Mesenchymal stem cell (in vitro differentiated cells and primary cell): ENCODE results near the gene USP6NL.
A peak's percentile ranks its signal among the peaks of the same experiment; 100 is the strongest.

Experiments
- DNase-seq: peaks from one replicate; pipeline ENCODE4 v3.0.0-alpha.2; 2013
- H2AFZ ChIP-seq: one replicate; pipeline ENCODE4 v1.6.1; 2013; ENCODE audit warnings: low read depth, mild to moderate bottlenecking, control low read depth, inconsistent platforms, low read length, moderate library complexity
- H2AK5ac ChIP-seq: 2 replicates; pipeline ENCODE4 v1.6.1; 2013; ENCODE audit warnings: low read length, moderate library complexity, mild to moderate bottlenecking, inconsistent platforms; ENCODE audit not compliant: severe bottlenecking
- H2BK120ac ChIP-seq: one replicate; pipeline ENCODE4 v1.6.1; 2013; ENCODE audit warnings: low read depth, mild to moderate bottlenecking, inconsistent platforms, low read length, moderate library complexity
- H2BK12ac ChIP-seq, 2 experiments: one replicate each; pipeline ENCODE4 v1.6.1; 2013; ENCODE audit warnings: inconsistent platforms in 2 of 2, low read length in 2 of 2, mild to moderate bottlenecking in 2 of 2, moderate library complexity in 2 of 2, control low read depth in 1 of 2
- H2BK15ac ChIP-seq: one replicate; pipeline ENCODE4 v1.6.1; 2013; ENCODE audit warnings: mild to moderate bottlenecking, low read depth, inconsistent platforms; ENCODE audit not compliant: poor library complexity, severe bottlenecking
- H2BK5ac ChIP-seq: 2 replicates; pipeline ENCODE4 v1.6.1; 2013; ENCODE audit warnings: low read depth, mild to moderate bottlenecking, low read length, control low read depth, inconsistent platforms; ENCODE audit not compliant: poor library complexity, severe bottlenecking
- H3K14ac ChIP-seq, 2 experiments: one replicate each; pipeline ENCODE4 v1.6.1; 2013; ENCODE audit warnings: inconsistent platforms in 2 of 2, low read length in 2 of 2, control low read depth in 1 of 2, mild to moderate bottlenecking in 1 of 2, moderate library complexity in 1 of 2
- H3K18ac ChIP-seq, 2 experiments: one replicate each; pipeline ENCODE4 v1.6.1; 2013; ENCODE audit warnings: inconsistent platforms in 2 of 2, low read length in 2 of 2, control low read depth in 1 of 2, low read depth in 1 of 2, mild to moderate bottlenecking in 1 of 2
- H3K23ac ChIP-seq, 2 experiments: one replicate each; pipeline ENCODE4 v1.6.1; 2013; ENCODE audit warnings: inconsistent platforms in 2 of 2, low read length in 2 of 2, mild to moderate bottlenecking in 2 of 2, moderate library complexity in 2 of 2, control low read depth in 1 of 2
- H3K27ac ChIP-seq: 2 replicates; pipeline ENCODE4 v1.5.1; 2013; ENCODE audit warnings: mild to moderate bottlenecking, moderate library complexity, low read length, control low read depth, inconsistent platforms; ENCODE audit not compliant: poor library complexity, severe bottlenecking
- H3K27me3 ChIP-seq, 2 experiments: 2 replicates each; pipeline versions ENCODE4 v1.6.1 to v1.7.0; 2013; ENCODE audit warnings: low read length in 2 of 2, mild to moderate bottlenecking in 2 of 2, moderate library complexity in 2 of 2, control low read depth in 1 of 2, inconsistent platforms in 1 of 2; ENCODE audit not compliant: control insufficient read depth in 1 of 2, insufficient read depth in 1 of 2
- H3K36me3 ChIP-seq, 2 experiments: 2 replicates each; pipeline versions ENCODE4 v1.6.1 to v1.7.0; 2013; ENCODE audit warnings: low read length in 2 of 2, control low read depth in 1 of 2, inconsistent platforms in 1 of 2, low read depth in 1 of 2, mild to moderate bottlenecking in 1 of 2; ENCODE audit not compliant: insufficient read depth in 2 of 2, control insufficient read depth in 1 of 2
- H3K4ac ChIP-seq, 2 experiments: one replicate each; pipeline ENCODE4 v1.6.1; 2013; ENCODE audit warnings: inconsistent platforms in 2 of 2, low read length in 2 of 2, mild to moderate bottlenecking in 2 of 2, moderate library complexity in 2 of 2, control low read depth in 1 of 2, low read depth in 1 of 2
- H3K4me1 ChIP-seq: 2 replicates; pipeline ENCODE4 v1.6.1; 2013; ENCODE audit warnings: low read depth, low read length, control low read depth; ENCODE audit not compliant: control insufficient read depth, insufficient read depth
- H3K4me2 ChIP-seq: 2 replicates; pipeline ENCODE4 v1.6.1; 2013; ENCODE audit warnings: low read length, mild to moderate bottlenecking, inconsistent platforms; ENCODE audit not compliant: poor library complexity, severe bottlenecking
- H3K4me3 ChIP-seq, 2 experiments: 2 replicates each; pipeline versions ENCODE4 v1.5.1 to v1.7.0; 2013; ENCODE audit warnings: low read length in 2 of 2, mild to moderate bottlenecking in 2 of 2, control low read depth in 1 of 2, low read depth in 1 of 2; ENCODE audit not compliant: insufficient read depth in 1 of 2
- H3K79me1 ChIP-seq: replicated peaks from 2 replicates; pipeline ENCODE4 v1.6.1; 2013; ENCODE audit warnings: mild to moderate bottlenecking, control low read depth, low read length, inconsistent platforms; ENCODE audit not compliant: poor library complexity, severe bottlenecking
- H3K9ac ChIP-seq: 2 replicates; pipeline ENCODE4 v1.7.0; 2013; ENCODE audit warnings: mild to moderate bottlenecking, low read length, moderate library complexity
- H3K9me3 ChIP-seq: 2 replicates; pipeline ENCODE4 v1.7.0; 2013; ENCODE audit warnings: mild to moderate bottlenecking, low read length; ENCODE audit not compliant: control insufficient read depth
- H4K8ac ChIP-seq: one replicate; pipeline ENCODE4 v1.6.1; 2013; ENCODE audit warnings: inconsistent platforms, mild to moderate bottlenecking, low read length, moderate library complexity
- H4K91ac ChIP-seq: one replicate; pipeline ENCODE4 v1.6.1; 2013; ENCODE audit warnings: mild to moderate bottlenecking, low read length, inconsistent platforms
- WGBS: methylation state at CpG from one replicate; pipeline ENCODE4 v1.1.7; 2013; ENCODE audit warnings: mixed read lengths; 5-methylcytosine and 5-hydroxymethylcytosine counted together

USP6NL gene

GRCh38 chr10:11454160-11454559, 157.3 kb downstream of the USP6NL start:
- peaks cover 1% of the 10 kb centered on the region for H3K79me1 ChIP-seq

GRCh38 chr10:11451640-11452260, 159.7 kb downstream of the USP6NL start:
- Histone ChIP-seq H3K27ac (no peak overlapping the region), H2BK120ac (no peak overlapping the region), H3K9me3 (no peaks in the 10 kb centered on the region), H2AK5ac (no peak overlapping the region), H3K4ac (no peak overlapping the region), H2AFZ (no peak overlapping the region), H3K4me1 (peaks cover 2% of the 10 kb centered on the region), H4K8ac (no peak overlapping the region), H4K91ac (no peak overlapping the region), H3K4me2 (no peak overlapping the region), H3K23ac (no peak overlapping the region), H2BK15ac (no peak overlapping the region), H3K4me3 (no peak overlapping the region), H2BK5ac (no peak overlapping the region), H3K9ac (no peak overlapping the region), H3K14ac (peak overlapping the region in 1 of 2 experiments; percentile 44), H2BK12ac (no peak overlapping the region), H3K27me3 (peaks cover 29 to 38% of the 10 kb centered on the region in 2 experiments), H3K36me3 (peaks cover 0 to 2% of the 10 kb centered on the region in 2 experiments), H3K18ac (no peak overlapping the region), H3K79me1 (no peaks in the 10 kb centered on the region)
- no peak for DNase-seq
- 89% methylated on average over 13 of the region's 13 CpGs for WGBS

More at GRCh38 chr10:11454160-11454559, 157.3 kb downstream of the USP6NL start:
- Histone ChIP-seq H3K23ac (no peak overlapping the region), H3K4me3 (no peak overlapping the region), H3K9me3 (no peaks in the 10 kb centered on the region), H3K9ac (no peak overlapping the region), H3K27me3 (peaks cover 9 to 14% of the 10 kb centered on the region in 2 experiments), H3K27ac (no peak overlapping the region), H4K91ac (no peak overlapping the region), H3K4me2 (no peak overlapping the region), H3K4me1 (no peaks in the 10 kb centered on the region), H4K8ac (no peak overlapping the region), H3K18ac (no peak overlapping the region), H2AFZ (no peak overlapping the region), H2BK5ac (no peak overlapping the region), H2BK120ac (no peak overlapping the region), H3K36me3 (peaks cover 3 to 5% of the 10 kb centered on the region in 2 experiments), H2BK12ac (no peak overlapping the region), H3K4ac (no peak overlapping the region), H3K14ac (peak overlapping the region in 1 of 2 experiments; percentile 38), H2AK5ac (no peak overlapping the region), H2BK15ac (no peak overlapping the region)
- no peak for DNase-seq
- 98% methylated on average over 4 of the region's 4 CpGs for WGBS

- Histone ChIP-seq H3K4me1 (peaks cover 2% of the 10 kb centered on the region), H2BK15ac (no peak overlapping the region), H3K4me2 (no peak overlapping the region), H2AK5ac (no peak overlapping the region), H4K8ac (no peak overlapping the region), H4K91ac (no peak overlapping the region), H3K4ac (no peak overlapping the region), H2AFZ (no peak overlapping the region), H2BK120ac (no peak overlapping the region), H3K27ac (no peak overlapping the region), H3K9me3 (no peaks in the 10 kb centered on the region), H2BK12ac (no peak overlapping the region), H3K27me3 (peaks cover 41 to 50% of the 10 kb centered on the region in 2 experiments), H2BK5ac (no peak overlapping the region), H3K36me3 (peaks cover 0 to 2% of the 10 kb centered on the region in 2 experiments), H3K9ac (no peak overlapping the region), H3K14ac (no peak overlapping the region), H3K4me3 (no peak overlapping the region), H3K79me1 (no peaks in the 10 kb centered on the region), H3K18ac (no peak overlapping the region), H3K23ac (no peak overlapping the region)
- DNase-seq: no peak
- WGBS: 70% methylated on average over 6 of the region's 6 CpGs
Measured at GRCh38 chr10:11450427-11450826, 161.0 kb downstream of the USP6NL start.

- Histone ChIP-seq H3K27ac (no peak overlapping the region), H3K9ac (no peak overlapping the region), H3K18ac (no peak overlapping the region), H3K79me1 (no peaks in the 10 kb centered on the region), H3K4me2 (no peak overlapping the region), H3K4me3 (no peak overlapping the region), H3K23ac (no peak overlapping the region), H3K4ac (no peak overlapping the region), H2BK5ac (no peak overlapping the region), H3K4me1 (peaks cover 2% of the 10 kb centered on the region), H2BK120ac (no peak overlapping the region), H3K36me3 (peaks cover 0 to 2% of the 10 kb centered on the region in 2 experiments), H2AFZ (no peak overlapping the region), H4K8ac (no peak overlapping the region), H3K27me3 (peaks cover 41 to 50% of the 10 kb centered on the region in 2 experiments), H2BK12ac (no peak overlapping the region), H4K91ac (no peak overlapping the region), H3K14ac (no peak overlapping the region), H3K9me3 (no peaks in the 10 kb centered on the region), H2AK5ac (no peak overlapping the region), H2BK15ac (no peak overlapping the region)
- no peak for DNase-seq
- 86% methylated on average over 7 of the region's 8 CpGs for WGBS
Measured at GRCh38 chr10:11449761-11450160, 161.7 kb downstream of the USP6NL start.
